Measurements from ENCODE around the gene NOL8.

Gene NOL8

GRCh38 chr9:92263131-92263530, 62.0 kb downstream of the NOL8 start:
- no peak for DNase-seq

- no peak for DNase-seq
Measured at GRCh38 chr9:92257327-92257726, 67.8 kb downstream of the NOL8 start.

GRCh38 chr9:92254381-92255337, 70.5 kb downstream of the NOL8 start:
- no peak for DNase-seq

GRCh38 chr9:92253656-92254055, 71.5 kb downstream of the NOL8 start:
- DNase-seq: no peak

GRCh38 chr9:92247981-92248380, 77.2 kb downstream of the NOL8 start:
- DNase-seq: no peak
